Measurements from ENCODE around the gene NCK1.

NCK1 gene

GRCh38 chr3:136904746-136905145, 42.7 kb downstream of the NCK1 start:
- TF ChIP-seq CTCF (IDR thresholded peaks at IDR 0.05; ENCODE audit: low read depth, low read length) (no peak), EZH2phosphoT487 (IDR thresholded peaks at IDR 0.05; ENCODE audit: low read depth) (no peak)
- H3K4me3 ChIP-seq (ENCODE audit: low read length), result no peak overlapping the region
- no peak overlapping the region for H2AFZ ChIP-seq (ENCODE audit: low read depth, low read length)
- peaks cover 48% of the 10 kb centered on the region for H4K20me1 ChIP-seq (ENCODE audit: insufficient read depth, low read length)
- peaks cover 98% of the 10 kb centered on the region for H3K79me2 ChIP-seq (ENCODE audit: low read length)
- H3K27me3 ChIP-seq (ENCODE audit: low read depth, low read length), result no peaks in the 10 kb centered on the region
- no peak overlapping the region for H3K27ac ChIP-seq (ENCODE audit: low read length)
- peaks cover 18% of the 10 kb centered on the region for H3K36me3 ChIP-seq (replicated peaks; ENCODE audit: low read depth, low read length)
- peaks cover 26% of the 10 kb centered on the region for H3K4me1 ChIP-seq (ENCODE audit: low read length)
- no peak overlapping the region for H3K4me2 ChIP-seq (ENCODE audit: low read length)
- H3K9ac ChIP-seq (ENCODE audit: low read length), result no peak overlapping the region
- peaks cover 13% of the 10 kb centered on the region; the same call in 1 of the 2 replicates for H3K9me3 ChIP-seq (ENCODE audit: insufficient read depth, low read length)

- no peak overlapping the region for H2AFZ ChIP-seq (ENCODE audit: low read depth, low read length)
- H3K27ac ChIP-seq (ENCODE audit: low read length), result no peak overlapping the region
- H3K4me2 ChIP-seq (ENCODE audit: low read length), result no peak overlapping the region
- H3K36me3 ChIP-seq (replicated peaks; ENCODE audit: low read depth, low read length), result peaks cover 11% of the 10 kb centered on the region
- H3K9me3 ChIP-seq (ENCODE audit: insufficient read depth, low read length), result peaks cover 13% of the 10 kb centered on the region; the same call in 1 of the 2 replicates
- no peak for TF ChIP-seq CTCF (IDR thresholded peaks at IDR 0.05; ENCODE audit: low read depth, low read length)
- TF ChIP-seq EZH2phosphoT487 (IDR thresholded peaks at IDR 0.05; ENCODE audit: low read depth), result no peak
- peaks cover 98% of the 10 kb centered on the region for H3K79me2 ChIP-seq (ENCODE audit: low read length)
- no peaks in the 10 kb centered on the region for H3K27me3 ChIP-seq (ENCODE audit: low read depth, low read length)
- peaks cover 19% of the 10 kb centered on the region for H3K4me1 ChIP-seq (ENCODE audit: low read length)
- H3K9ac ChIP-seq (ENCODE audit: low read length), result no peak overlapping the region
- H3K4me3 ChIP-seq (ENCODE audit: low read length), result no peak overlapping the region
- peaks cover 45% of the 10 kb centered on the region for H4K20me1 ChIP-seq (ENCODE audit: insufficient read depth, low read length)
Observed at GRCh38 chr3:136905549-136905948, 43.5 kb downstream of the NCK1 start.

- Histone ChIP-seq H3K4me1 (ENCODE audit: low read length) (peaks cover 16% of the 10 kb centered on the region), H3K79me2 (ENCODE audit: low read length) (peaks cover 98% of the 10 kb centered on the region), H4K20me1 (ENCODE audit: insufficient read depth, low read length) (peaks cover 46% of the 10 kb centered on the region), H3K27me3 (ENCODE audit: low read depth, low read length) (no peaks in the 10 kb centered on the region), H3K4me2 (ENCODE audit: low read length) (no peak overlapping the region), H3K36me3 (replicated peaks; ENCODE audit: low read depth, low read length) (peaks cover 11% of the 10 kb centered on the region), H3K9ac (ENCODE audit: low read length) (no peak overlapping the region), H3K27ac (ENCODE audit: low read length) (no peak overlapping the region), H3K9me3 (ENCODE audit: insufficient read depth, low read length) (peaks cover 13% of the 10 kb centered on the region; the same call in 1 of the 2 replicates), H2AFZ (ENCODE audit: low read depth, low read length) (no peak overlapping the region), H3K4me3 (ENCODE audit: low read length) (no peak overlapping the region)
- TF ChIP-seq CTCF (IDR thresholded peaks at IDR 0.05; ENCODE audit: low read depth, low read length) (no peak), EZH2phosphoT487 (IDR thresholded peaks at IDR 0.05; ENCODE audit: low read depth) (no peak)
Observed at GRCh38 chr3:136906725-136907124, 44.7 kb downstream of the NCK1 start.

DNA sequence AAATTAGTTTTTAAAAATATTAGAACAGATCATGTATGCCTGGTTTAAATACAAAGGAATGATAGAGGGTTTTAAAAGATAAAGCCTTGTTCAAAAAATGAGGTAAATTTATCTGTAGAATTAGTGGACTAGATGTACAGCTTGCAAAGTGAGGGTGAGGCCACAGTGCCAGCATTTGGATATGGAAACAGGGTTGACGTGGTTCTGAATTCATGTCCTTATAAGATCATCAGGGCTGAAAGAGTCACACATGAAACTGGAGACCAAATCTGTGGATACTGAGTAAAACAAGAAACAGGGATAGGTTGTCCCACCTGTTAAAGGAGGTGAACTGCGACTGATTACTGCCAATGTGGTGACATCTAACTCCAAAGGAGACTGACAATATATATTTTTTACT, 46.3 kb downstream of the NCK1 start:
- Histone ChIP-seq H3K27me3 (ENCODE audit: low read depth, low read length) (no peaks in the 10 kb centered on the region), H2AFZ (ENCODE audit: low read depth, low read length) (no peak overlapping the region), H3K4me2 (ENCODE audit: low read length) (no peak overlapping the region), H3K36me3 (replicated peaks; ENCODE audit: low read depth, low read length) (peaks cover 11% of the 10 kb centered on the region), H3K27ac (ENCODE audit: low read length) (no peak overlapping the region), H4K20me1 (ENCODE audit: insufficient read depth, low read length) (peaks cover 45% of the 10 kb centered on the region), H3K79me2 (ENCODE audit: low read length) (peaks cover 96% of the 10 kb centered on the region), H3K9me3 (ENCODE audit: insufficient read depth, low read length) (peaks cover 13% of the 10 kb centered on the region; the same call in 1 of the 2 replicates), H3K9ac (ENCODE audit: low read length) (no peak overlapping the region), H3K4me1 (ENCODE audit: low read length) (peaks cover 11% of the 10 kb centered on the region), H3K4me3 (ENCODE audit: low read length) (no peak overlapping the region)
- TF ChIP-seq CTCF (IDR thresholded peaks at IDR 0.05; ENCODE audit: low read depth, low read length), result no peak
- TF ChIP-seq EZH2phosphoT487 (IDR thresholded peaks at IDR 0.05; ENCODE audit: low read depth), result no peak
